NOMO-1 (cell line): Measurements from ENCODE around the gene AUTS2.
A peak's percentile ranks its signal among the peaks of the same experiment; 100 is the strongest.

Source experiments
- DNase-seq, 2 experiments: peaks; one replicate each; lab custom pipeline; 2025; ENCODE audit not compliant: unreplicated experiment in 2 of 2; lab: John Stamatoyannopoulos, UW

Gene AUTS2

GRCh38 chr7:69922026-69922803 lies 323.9 kb downstream of the AUTS2 start:
- DNase-seq, result no peak

GRCh38 chr7:69927461-69927860 lies 329.2 kb downstream of the AUTS2 start:
- no peak for DNase-seq

GRCh38 chr7:69928621-69929020 lies 330.3 kb downstream of the AUTS2 start:
- no peak for DNase-seq

GRCh38 chr7:69929622-69930021 lies 331.3 kb downstream of the AUTS2 start:
- no peak for DNase-seq

- DNase-seq, result peak in 1 of 2 experiments; percentile 12
Observed at GRCh38 chr7:69932034-69932628, 333.9 kb downstream of the AUTS2 start.

GRCh38 chr7:69934144-69934903 lies 336.0 kb downstream of the AUTS2 start:
- DNase-seq, result no peak

GRCh38 chr7:69935107-69935506 lies 336.8 kb downstream of the AUTS2 start:
- no peak for DNase-seq

GRCh38 chr7:69937097-69937496 lies 338.8 kb downstream of the AUTS2 start:
- DNase-seq, result no peak

- no peak for DNase-seq
Observed at GRCh38 chr7:69939317-69939716, 341.0 kb downstream of the AUTS2 start.

GRCh38 chr7:69941077-69941651 lies 342.9 kb downstream of the AUTS2 start:
- DNase-seq, result no peak

GRCh38 chr7:69942573-69942972 lies 344.3 kb downstream of the AUTS2 start:
- no peak for DNase-seq

- no peak for DNase-seq
Observed at GRCh38 chr7:69946901-69947300, 348.6 kb downstream of the AUTS2 start.

GRCh38 chr7:69947998-69948397 lies 349.7 kb downstream of the AUTS2 start:
- DNase-seq, result no peak

GRCh38 chr7:69949122-69949521 lies 350.8 kb downstream of the AUTS2 start:
- no peak for DNase-seq

GRCh38 chr7:69951458-69951857 lies 353.2 kb downstream of the AUTS2 start:
- no peak for DNase-seq

- DNase-seq, result no peak
Observed at GRCh38 chr7:69953136-69954067, 355.1 kb downstream of the AUTS2 start.

GRCh38 chr7:69956541-69956940 lies 358.3 kb downstream of the AUTS2 start:
- DNase-seq, result no peak

- no peak for DNase-seq
Observed at GRCh38 chr7:69957661-69958060, 359.4 kb downstream of the AUTS2 start.

GRCh38 chr7:69959789-69960499 lies 361.7 kb downstream of the AUTS2 start:
- no peak for DNase-seq

- DNase-seq, result no peak
Observed at GRCh38 chr7:69961436-69961835, 363.2 kb downstream of the AUTS2 start.
